B cell (primary cell): ENCODE results near the gene NRDC. TPM values are rescaled to one million over a fixed set of nuclear protein-coding genes. Genes with fewer than 3 reads are reported as not detected.

ENCODE experiments used
- ATAC-seq: fragments of 200-7000 bp; cut with Tn5 transposase; one replicate; pipeline ENCODE4 v1.10.0; 2021; ENCODE audit warnings: low read depth, mild to moderate bottlenecking, moderate number of reproducible peaks, moderate library complexity
- CTCF ChIA-PET: fragments of 350-600 bp; sonication (Branson Sonifier 250); formaldehyde crosslinking; loops from one replicate; lab custom pipeline; 2021; ENCODE audit warnings: antibody characterized with exemption, inconsistent platforms; lab: Charles Lee
- POLR2A ChIA-PET: fragments of 350-600 bp; sonication (Branson Sonifier 250); formaldehyde crosslinking; loops from one replicate; lab custom pipeline; 2021; ENCODE audit warnings: antibody characterized with exemption; lab: Charles Lee
- DNase-seq: peaks from one replicate; pipeline ENCODE4 v3.0.0; 2013
- H2AFZ ChIP-seq: 2 replicates; pipeline ENCODE4 v1.6.1; 2012; ENCODE audit warnings: mild to moderate bottlenecking, low read depth, low read length; ENCODE audit not compliant: insufficient read depth, poor library complexity, severe bottlenecking
- H3K27ac ChIP-seq, 2 donors: 1 replicate in 1 of 2; 2 replicates in 1 of 2; pipeline ENCODE4 v1.5.1; 2012 to 2013; ENCODE audit warnings: low read length in 2 of 2, mild to moderate bottlenecking in 2 of 2, moderate library complexity in 1 of 2
- H3K27me3 ChIP-seq, 4 experiments: fragments of 200-600 bp in 1 of 4; sonication (generic) in 1 of 4; replicated peaks in 1 of 4; 1 replicate in 2 of 4; 2 replicates in 2 of 4; pipeline versions ENCODE4 v1.6.1 to v1.7.0; 2013 to 2016; ENCODE audit warnings: low read length in 3 of 4, mild to moderate bottlenecking in 2 of 4, mixed read lengths in 1 of 4, moderate library complexity in 1 of 4; ENCODE audit not compliant: insufficient read depth in 4 of 4, control insufficient read depth in 3 of 4; ENCODE audit errors: control extremely low read depth in 1 of 4
- H3K36me3 ChIP-seq, 2 experiments: replicated peaks in 1 of 2; 1 replicate in 1 of 2; 2 replicates in 1 of 2; pipeline versions ENCODE4 v1.6.1 to v1.7.1; 2013; ENCODE audit warnings: low read length in 1 of 2; ENCODE audit not compliant: insufficient read depth in 2 of 2, control insufficient read depth in 1 of 2; ENCODE audit errors: control extremely low read depth in 1 of 2, extremely low read depth in 1 of 2
- H3K4me1 ChIP-seq, 2 donors: fragments of 200-600 bp in 1 of 2; sonication (generic) in 1 of 2; 1 replicate in 1 of 2; 2 replicates in 1 of 2; pipeline versions ENCODE4 v1.5.1 to v1.6.1; 2013 to 2017; ENCODE audit warnings: low read length in 2 of 2; ENCODE audit not compliant: control insufficient read depth in 2 of 2, insufficient read depth in 2 of 2
- H3K4me2 ChIP-seq: replicated peaks from 2 replicates; pipeline ENCODE3; 2012; ENCODE audit warnings: mild to moderate bottlenecking, low read depth, low read length; ENCODE audit not compliant: poor library complexity, severe bottlenecking
- H3K4me3 ChIP-seq, 5 experiments: fragments of 200-600 bp in 1 of 5; sonication (generic) in 1 of 5; 1 replicate in 3 of 5; 2 replicates in 2 of 5; pipeline versions ENCODE4 v1.5.1 to v1.7.0; 2011 to 2016; ENCODE audit warnings: low read length in 4 of 5, mild to moderate bottlenecking in 4 of 5, low read depth in 2 of 5, control low read depth in 1 of 5, moderate library complexity in 1 of 5; ENCODE audit not compliant: insufficient read depth in 1 of 5; ENCODE audit errors: control extremely low read depth in 1 of 5, extremely low read depth in 1 of 5
- H3K79me2 ChIP-seq: fragments of 200-600 bp; sonication (generic); one replicate; pipeline ENCODE4 v1.6.0; 2016; ENCODE audit warnings: low read length; ENCODE audit not compliant: control insufficient read depth, insufficient read depth
- H3K9ac ChIP-seq: fragments of 200-600 bp; sonication (generic); 2 replicates; pipeline ENCODE4 v1.6.1; 2017; ENCODE audit warnings: mild to moderate bottlenecking, low read length, moderate library complexity
- H3K9me3 ChIP-seq, 3 donors: one replicate each; pipeline versions ENCODE4 v1.6.1 to v1.7.1; 2013; ENCODE audit warnings: low read length in 2 of 3; ENCODE audit not compliant: control insufficient read depth in 2 of 3, insufficient read depth in 1 of 3; ENCODE audit errors: control extremely low read depth in 1 of 3
- H4K20me1 ChIP-seq: 2 replicates; pipeline ENCODE4 v1.6.0; 2012; ENCODE audit warnings: mild to moderate bottlenecking, low read length; ENCODE audit not compliant: insufficient read depth, control insufficient read depth, poor library complexity, severe bottlenecking
- H3K27ac Mint-ChIP-seq: one replicate; pipeline ENCODE4 v1.8.0; 2021; ENCODE audit warnings: mixed read lengths
- H3K27me3 Mint-ChIP-seq: one replicate; pipeline ENCODE4 v1.8.0; 2021; ENCODE audit warnings: mixed read lengths
- H3K4me1 Mint-ChIP-seq: one replicate; pipeline ENCODE4 v1.8.0; 2021; ENCODE audit warnings: mixed read lengths
- H3K4me3 Mint-ChIP-seq: one replicate; pipeline ENCODE4 v1.8.0; 2021; ENCODE audit warnings: mixed read lengths
- H3K9me3 Mint-ChIP-seq: one replicate; pipeline ENCODE4 v1.8.0; 2022; ENCODE audit warnings: mixed read lengths; ENCODE audit not compliant: insufficient read depth
- EZH2 ChIP-seq: IDR thresholded peaks from 2 replicates; pipeline ENCODE4 v1.6.1; 2012; ENCODE audit warnings: borderline replicate concordance, low read depth, mild to moderate bottlenecking, moderate library complexity, low read length; ENCODE audit not compliant: insufficient read depth, poor library complexity, severe bottlenecking
- WGBS: methylation state at CpG from one replicate; pipeline ENCODE4 v1.1.5; 2013; ENCODE audit warnings: missing lambda C conversion rate; ENCODE audit not compliant: insufficient coverage; 5-methylcytosine and 5-hydroxymethylcytosine counted together
- intact Hi-C: fragments of 100-400 bp; cut with micrococcal nuclease; formaldehyde crosslinking; loops from one replicate; pipeline ENCODE4 v1.10.0; 2022
- polyA plus RNA-seq: library from polyadenylated mRNA; depleted of rRNA; stranded (reverse); fragments of >200 nt; gene quantifications from 2 replicates; pipeline ENCODE4 v1.2.3, GENCODE V29; 2012
- total RNA-seq, 2 donors: library from RNA; stranded (reverse); fragments of 120-200 nt in 1 of 2; gene quantifications; 1 replicate in 1 of 2; 2 replicates in 1 of 2; pipeline versions ENCODE4 v1.2.3 to v1.2.4, GENCODE V29; 2013 to 2022
- TF ChIP-seq, protein P1 (sequence below): fragments of 200-600 bp; IDR thresholded peaks from one replicate; pipeline ENCODE4 v1.8.0; 2022; ENCODE audit warnings: antibody characterized with exemption, mild to moderate bottlenecking

NRDC gene
- total and polyA plus RNA-seq, 2 donors (not counting 1 experiment from before 2014, with no cell fraction given): 55.3 to 154 TPM

- TF ChIP-seq, protein P1, sequence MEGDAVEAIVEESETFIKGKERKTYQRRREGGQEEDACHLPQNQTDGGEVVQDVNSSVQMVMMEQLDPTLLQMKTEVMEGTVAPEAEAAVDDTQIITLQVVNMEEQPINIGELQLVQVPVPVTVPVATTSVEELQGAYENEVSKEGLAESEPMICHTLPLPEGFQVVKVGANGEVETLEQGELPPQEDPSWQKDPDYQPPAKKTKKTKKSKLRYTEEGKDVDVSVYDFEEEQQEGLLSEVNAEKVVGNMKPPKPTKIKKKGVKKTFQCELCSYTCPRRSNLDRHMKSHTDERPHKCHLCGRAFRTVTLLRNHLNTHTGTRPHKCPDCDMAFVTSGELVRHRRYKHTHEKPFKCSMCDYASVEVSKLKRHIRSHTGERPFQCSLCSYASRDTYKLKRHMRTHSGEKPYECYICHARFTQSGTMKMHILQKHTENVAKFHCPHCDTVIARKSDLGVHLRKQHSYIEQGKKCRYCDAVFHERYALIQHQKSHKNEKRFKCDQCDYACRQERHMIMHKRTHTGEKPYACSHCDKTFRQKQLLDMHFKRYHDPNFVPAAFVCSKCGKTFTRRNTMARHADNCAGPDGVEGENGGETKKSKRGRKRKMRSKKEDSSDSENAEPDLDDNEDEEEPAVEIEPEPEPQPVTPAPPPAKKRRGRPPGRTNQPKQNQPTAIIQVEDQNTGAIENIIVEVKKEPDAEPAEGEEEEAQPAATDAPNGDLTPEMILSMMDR: no peak
- no peak for TF ChIP-seq EZH2
- no peaks in the 10 kb centered on the region for H3K9me3 Mint-ChIP-seq
- H3K27ac ChIP-seq: no peak overlapping the region
- H3K9ac ChIP-seq: no peak overlapping the region
- CTCF ChIA-PET: no interaction called here
- H3K4me2 ChIP-seq: no peak overlapping the region
- H3K9me3 ChIP-seq: no peaks in the 10 kb centered on the region
- no peak for DNase-seq
- intact Hi-C loops: no loop called here
- H3K4me3 ChIP-seq: no peak overlapping the region
- H3K27me3 ChIP-seq: peaks cover 0 to 7% (median 4%) of the 10 kb centered on the region in 4 experiments
- H2AFZ ChIP-seq: no peak overlapping the region
- H3K27ac Mint-ChIP-seq: no peak overlapping the region
- H3K79me2 ChIP-seq: no peaks in the 10 kb centered on the region
- H3K4me1 Mint-ChIP-seq: peaks cover 6% of the 10 kb centered on the region
- no peak overlapping the region for H3K4me3 Mint-ChIP-seq
- POLR2A ChIA-PET: no interaction called here
- no peak for ATAC-seq
- peaks cover 3 to 5% of the 10 kb centered on the region in 2 donors for H3K4me1 ChIP-seq
- no peaks in the 10 kb centered on the region for H3K36me3 ChIP-seq
- no peaks in the 10 kb centered on the region for H4K20me1 ChIP-seq
- 94% methylated on average over 7 of the region's 7 CpGs for WGBS
- H3K27me3 Mint-ChIP-seq: peaks cover 36% of the 10 kb centered on the region
Observed at GRCh38 chr1:51912881-51913280, 34.4 kb upstream of the NRDC start.

- ATAC-seq: no peak
- no peaks in the 10 kb centered on the region for H4K20me1 ChIP-seq
- peaks cover 33% of the 10 kb centered on the region for H3K27me3 Mint-ChIP-seq
- DNase-seq: no peak
- H3K4me3 ChIP-seq: no peak overlapping the region
- H3K4me2 ChIP-seq: no peak overlapping the region
- H2AFZ ChIP-seq: no peak overlapping the region
- no peaks in the 10 kb centered on the region for H3K9me3 ChIP-seq
- H3K27me3 ChIP-seq: peaks cover 0 to 3% (median under 1%) of the 10 kb centered on the region in 4 experiments
- H3K27ac ChIP-seq: no peak overlapping the region
- peaks cover 10% of the 10 kb centered on the region for H3K4me1 Mint-ChIP-seq
- H3K36me3 ChIP-seq: no peaks in the 10 kb centered on the region
- ChIA-PET CTCF (interaction anchor here (0.5 to 1.6 kb wide), 2 partner anchors 11 to 16 kb away, joined by 3 read pairs; no protein-coding TSS in a partner anchor), POLR2A (no interaction called here)
- intact Hi-C loops: no loop called here
- no peaks in the 10 kb centered on the region for H3K79me2 ChIP-seq
- H3K9me3 Mint-ChIP-seq: no peaks in the 10 kb centered on the region
- H3K9ac ChIP-seq: no peak overlapping the region
- H3K4me3 Mint-ChIP-seq: no peak overlapping the region
- WGBS: 88% methylated on average over 1 of the region's 4 CpGs
- no peak overlapping the region for H3K27ac Mint-ChIP-seq
- H3K4me1 ChIP-seq: peaks cover 6 to 10% of the 10 kb centered on the region in 2 donors
- no peak for TF ChIP-seq EZH2
- TF ChIP-seq, protein P1: no peak
Observed at GRCh38 chr1:51910221-51911000, 31.9 kb upstream of the NRDC start.
